ENCODE results near the gene SMCO2. TPM values are rescaled to one million over a fixed set of nuclear protein-coding genes. Genes with fewer than 3 reads are reported as not detected.

Gene SMCO2
- total and polyA plus RNA-seq, 9 of the 15 experiments (the other 6 are each of a cell fraction or from before 2014, with no cell fraction given), result not detected

DNA sequence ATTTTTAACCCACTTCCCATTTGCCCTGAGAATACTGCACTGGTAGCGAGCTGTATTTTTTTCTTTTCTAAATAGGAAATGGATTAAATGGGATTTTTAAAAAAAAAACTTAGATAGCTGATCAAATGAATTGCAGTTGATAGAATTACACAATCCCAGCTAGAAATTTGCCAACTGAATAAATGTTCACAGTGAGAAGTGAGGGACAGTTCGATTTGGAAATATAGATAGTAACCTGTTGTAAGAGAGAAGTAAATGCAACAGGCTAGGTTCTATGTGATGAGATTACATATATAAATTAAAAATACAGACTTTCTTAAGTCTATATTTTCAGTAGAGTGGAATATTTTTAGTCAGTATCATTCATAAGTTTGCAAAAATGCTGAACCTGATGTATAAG is 48.1 kb upstream of the SMCO2 start:
- no peak for ATAC-seq
- DNase-seq (ENCODE audit: extremely low read depth in 1 of 4, low spot score in 3 of 4), result no peak
- no peak overlapping the region for H2AFZ ChIP-seq (ENCODE audit: low read depth, low read length)
- ChIA-PET CTCF (ENCODE audit: low intra/inter-chr PET ratio) (no interaction called here), POLR2A (no interaction called here)
- TF ChIP-seq U2AF1 (optimal IDR thresholded peaks at IDR 0.05; ENCODE audit: low read depth, low read length) (no peak), BCOR (IDR thresholded peaks at IDR 0.05) (no peak), JUN (IDR thresholded peaks at IDR 0.05; ENCODE audit: borderline replicate concordance, low read depth, low read length) (no peak), JUN (CRISPR knock-in tag; IDR thresholded peaks at IDR 0.05; ENCODE audit: borderline replicate concordance) (no peak), TAL1 (IDR thresholded peaks at IDR 0.05) (no peak), NONO (IDR thresholded peaks at IDR 0.05; ENCODE audit: low read depth in 2 of 2, low read length in 1 of 2) (no peak), ZNF197 (CRISPR knock-in tag; IDR thresholded peaks at IDR 0.05; ENCODE audit: low read depth) (no peak), HNRNPUL1 (IDR thresholded peaks at IDR 0.05; ENCODE audit: low read length) (no peak), SMARCB1 (IDR thresholded peaks at IDR 0.05; ENCODE audit: insufficient read length, low read depth) (no peak), ZNF717 (CRISPR knock-in tag; IDR thresholded peaks at IDR 0.05) (no peak), ZNF778 (CRISPR knock-in tag; IDR thresholded peaks at IDR 0.05) (no peak)
- TF ChIP-seq, protein P1, sequence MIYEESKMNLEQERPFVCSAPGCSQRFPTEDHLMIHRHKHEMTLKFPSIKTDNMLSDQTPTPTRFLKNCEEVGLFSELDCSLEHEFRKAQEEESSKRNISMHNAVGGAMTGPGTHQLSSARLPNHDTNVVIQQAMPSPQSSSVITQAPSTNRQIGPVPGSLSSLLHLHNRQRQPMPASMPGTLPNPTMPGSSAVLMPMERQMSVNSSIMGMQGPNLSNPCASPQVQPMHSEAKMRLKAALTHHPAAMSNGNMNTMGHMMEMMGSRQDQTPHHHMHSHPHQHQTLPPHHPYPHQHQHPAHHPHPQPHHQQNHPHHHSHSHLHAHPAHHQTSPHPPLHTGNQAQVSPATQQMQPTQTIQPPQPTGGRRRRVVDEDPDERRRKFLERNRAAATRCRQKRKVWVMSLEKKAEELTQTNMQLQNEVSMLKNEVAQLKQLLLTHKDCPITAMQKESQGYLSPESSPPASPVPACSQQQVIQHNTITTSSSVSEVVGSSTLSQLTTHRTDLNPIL (CRISPR knock-in tag; IDR thresholded peaks at IDR 0.05), result no peak
- TF ChIP-seq, protein P2, sequence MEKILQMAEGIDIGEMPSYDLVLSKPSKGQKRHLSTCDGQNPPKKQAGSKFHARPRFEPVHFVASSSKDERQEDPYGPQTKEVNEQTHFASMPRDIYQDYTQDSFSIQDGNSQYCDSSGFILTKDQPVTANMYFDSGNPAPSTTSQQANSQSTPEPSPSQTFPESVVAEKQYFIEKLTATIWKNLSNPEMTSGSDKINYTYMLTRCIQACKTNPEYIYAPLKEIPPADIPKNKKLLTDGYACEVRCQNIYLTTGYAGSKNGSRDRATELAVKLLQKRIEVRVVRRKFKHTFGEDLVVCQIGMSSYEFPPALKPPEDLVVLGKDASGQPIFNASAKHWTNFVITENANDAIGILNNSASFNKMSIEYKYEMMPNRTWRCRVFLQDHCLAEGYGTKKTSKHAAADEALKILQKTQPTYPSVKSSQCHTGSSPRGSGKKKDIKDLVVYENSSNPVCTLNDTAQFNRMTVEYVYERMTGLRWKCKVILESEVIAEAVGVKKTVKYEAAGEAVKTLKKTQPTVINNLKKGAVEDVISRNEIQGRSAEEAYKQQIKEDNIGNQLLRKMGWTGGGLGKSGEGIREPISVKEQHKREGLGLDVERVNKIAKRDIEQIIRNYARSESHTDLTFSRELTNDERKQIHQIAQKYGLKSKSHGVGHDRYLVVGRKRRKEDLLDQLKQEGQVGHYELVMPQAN (IDR thresholded peaks at IDR 0.05; ENCODE audit: borderline replicate concordance), result no peak
- no peaks in the 10 kb centered on the region for H3K9me1 ChIP-seq (ENCODE audit: control insufficient read depth, insufficient read depth, low read length)
- H3K4me2 ChIP-seq (ENCODE audit: insufficient read depth, low read length), result no peak overlapping the region
- H3K27ac ChIP-seq (ENCODE audit: extremely low read depth, low read depth, low read length), result no peak overlapping the region
- no peak overlapping the region for H3K4me3 ChIP-seq
- WGBS (ENCODE audit: insufficient coverage, low coverage, missing lambda C conversion rate), result 0% methylated on average over 2 of the region's 2 CpGs
- no peaks in the 10 kb centered on the region for H4K20me1 ChIP-seq (replicated peaks; ENCODE audit: control insufficient read depth, insufficient read depth, low read length)
- no peaks in the 10 kb centered on the region for H3K79me2 ChIP-seq (ENCODE audit: control insufficient read depth, insufficient read depth, low read length)
- BruUV-seq (replicated peaks), result no TSS peak
- H3K27me3 ChIP-seq (ENCODE audit: control insufficient read depth in 2 of 2, insufficient read depth in 2 of 2, low read length in 2 of 2), result peaks cover 0 to 8% of the 10 kb centered on the region in 2 experiments; a peak in 1 of 5 replicates
- no peak overlapping the region for H3K9ac ChIP-seq (ENCODE audit: insufficient read depth in 1 of 2, low read depth in 2 of 2, low read length in 2 of 2)
- H3K36me3 ChIP-seq (ENCODE audit: control insufficient read depth, insufficient read depth, low read length), result no peaks in the 10 kb centered on the region
- FAIRE-seq, result no peak
- intact Hi-C loops (cut with micrococcal nuclease), result no loop called here
- H3K9me3 ChIP-seq (replicated peaks; ENCODE audit: control insufficient read depth, insufficient read depth, low read depth, low read length), result no peaks in the 10 kb centered on the region
- in situ Hi-C loops (cut with MboI), result no loop called here
- H3K4me1 ChIP-seq (replicated peaks in 1 of 2; ENCODE audit: control insufficient read depth in 2 of 2, insufficient read depth in 2 of 2, low read length in 2 of 2), result no peaks in the 10 kb centered on the region

Data from K562 (cell line).